Heart left ventricle (tissue), 16 donors: ENCODE results near the gene MAP1A. TPM values are rescaled to one million over a fixed set of nuclear protein-coding genes. Genes with fewer than 3 reads are reported as not detected.
A peak's percentile ranks its signal among the peaks of the same experiment; 100 is the strongest.

Experiments used
- ATAC-seq, 4 donors: fragments of 200-7000 bp; cut with Tn5 transposase; one replicate each; pipeline ENCODE4 v1.9.1; 2020 to 2022; ENCODE audit warnings: moderate library complexity in 4 of 4, mild to moderate bottlenecking in 3 of 4, moderate number of reproducible peaks in 1 of 4
- DNase-seq, 5 donors: peaks; one replicate each; pipeline ENCODE4 v3.0.0-alpha.2; 2020
- H3K27ac ChIP-seq, 12 donors: fragments of 200-600 bp; sonication (generic) in 4 of 12; one replicate each; pipeline versions ENCODE4 v1.5.0 to v1.8.0; 2016 to 2022; ENCODE audit warnings: mild to moderate bottlenecking in 2 of 12
- H3K27me3 ChIP-seq, 9 donors: fragments of 200-600 bp; sonication (generic) in 2 of 9; one replicate each; pipeline versions ENCODE4 v1.5.1 to v1.8.0; 2016 to 2022; ENCODE audit warnings: mild to moderate bottlenecking in 3 of 9
- H3K36me3 ChIP-seq, 9 donors: fragments of 200-600 bp; sonication (generic) in 2 of 9; one replicate each; pipeline versions ENCODE4 v1.5.0 to v1.8.0; 2018 to 2022; ENCODE audit warnings: mild to moderate bottlenecking in 2 of 9
- H3K4me1 ChIP-seq, 12 donors: fragments of 200-600 bp; sonication (generic) in 4 of 12; one replicate each; pipeline versions ENCODE4 v1.5.0 to v1.8.0; 2016 to 2022; ENCODE audit warnings: mild to moderate bottlenecking in 3 of 12
- H3K4me3 ChIP-seq, 12 donors: fragments of 200-600 bp; sonication (generic) in 4 of 12; one replicate each; pipeline versions ENCODE4 v1.5.0 to v1.8.0; 2017 to 2022; ENCODE audit warnings: mild to moderate bottlenecking in 9 of 12, moderate library complexity in 4 of 12
- H3K9me3 ChIP-seq, 12 donors: fragments of 200-600 bp; sonication (generic) in 4 of 12; one replicate each; pipeline versions ENCODE4 v1.5.0 to v1.8.0; 2016 to 2022; ENCODE audit warnings: mild to moderate bottlenecking in 1 of 12
- CTCF ChIP-seq, 12 donors: fragments of 200-600 bp; sonication (generic) in 4 of 12; IDR thresholded peaks; one replicate each; pipeline versions ENCODE4 v1.5.0 to v1.8.0; 2018 to 2022; ENCODE audit warnings: antibody characterized with exemption in 12 of 12, mild to moderate bottlenecking in 5 of 12
- POLR2A ChIP-seq, 2 donors: fragments of 450-650 bp; IDR thresholded peaks; one replicate each; pipeline ENCODE4 v1.6.1; 2017; ENCODE audit warnings: antibody characterized with exemption in 2 of 2, mild to moderate bottlenecking in 2 of 2, moderate library complexity in 2 of 2
- WGBS, 4 donors: extraction: QIAGEN DNeasy Blood & Tissue Kit in 2 of 4; methylation state at CpG; one replicate each; pipeline versions ENCODE4 v1.1.5 to v1.1.7; 2013 to 2018; 5-methylcytosine and 5-hydroxymethylcytosine counted together
- intact Hi-C, 10 donors: fragments of 100-400 bp; cut with DNase I; formaldehyde crosslinking; loops; one replicate each; pipeline versions ENCODE4 v1.11.1 to v1.14.2; 2022
- polyA plus RNA-seq, 2 donors: library from polyadenylated mRNA; stranded (reverse); fragments of 200-250 nt; gene quantifications; one replicate each; pipeline ENCODE4 v1.2.3, GENCODE V29; 2013
- total RNA-seq, 9 donors: library from RNA; depleted of rRNA in 2 of 9; stranded (reverse); fragments of >200 nt in 2 of 9; fragmentation: NEBNext Ultra II Directional in 3 of 9; extraction: Animal tissue kit (Norgen Biotek cat#: 25700) in 3 of 9; gene quantifications; one replicate each; pipeline versions ENCODE4 v1.1.0 to v1.2.4, GENCODE V29; 2016 to 2023
- donor health status: ischemic (EF 13 %, LVEDD 7.1; RV severe dilation, severe dysfunction).
- donor health status: healthy with polysubstance abuse.
- donor health status: DM: no; HTN: yes; CAD: no.
- donor health status: DM: no; HTN: no; CAD: no.
- donor health status: ischemic (EF 25% LVEDD 6.9; RV normal size, moderate dysfunction).
- donor health status: ischemic (EF 25% LVEDD 5.7; RV mildly dilated, moderate dysfunction).
- donor health status: healthy.
- donor health status: DM: yes; HTN: yes; CAD: no.
- donor health status: ischemic (EF 35%, LVEDD 5.7; RV mildly dilated, moderate dysfunction).
- donor health status: nonischemic (EF 11% LVEDD 7.7; RV severe dilation, severe dysfunction).
- donor health status: DM: yes; HTN: yes; CAD: no.
- donor health status: PGD.
- donor health status: ischemic (EF 29% LVEDD 5.4; RV normal size, mild dysfunction).
- donor health status: nonischemic (EF 23%, LVEDD 6.1; RV moderate dilation, normal function).

MAP1A gene
- total and polyA plus RNA-seq, 11 donors = 6.0 to 146 (median 36.8) TPM

- H3K4me1 ChIP-seq = peaks cover 0 to 52% (median 34%) of the 10 kb centered on the region in 12 donors
- peak; percentile 98 for ATAC-seq
- intact Hi-C loops = loop anchor here in 6 of 10 donors (1.0 to 10.0 kb wide), 4 partner anchors 17 to 68 kb away; partner anchors contain the start of gene TP53BP1 (in 5 of the 6)
- no peaks in the 10 kb centered on the region for H3K27me3 ChIP-seq
- DNase-seq = peak; percentile 98 to 100 (median 99)
- 0 to 1% (median 0%) methylated on average over 30 to 41 of the region's 41 CpGs for WGBS, 4 donors
- H3K36me3 ChIP-seq = no peaks in the 10 kb centered on the region
- peak; percentile 57 to 80 for TF ChIP-seq POLR2A (IDR thresholded peaks at IDR 0.05)
- TF ChIP-seq CTCF (IDR thresholded peaks at IDR 0.05) = peak in 10 of 12 donors; percentile 35 to 63 (median 50)
- peak overlapping the region; percentile 44 to 74 (median 63) for H3K4me3 ChIP-seq
- H3K9me3 ChIP-seq = no peaks in the 10 kb centered on the region
- H3K27ac ChIP-seq = peak overlapping the region; percentile 86 to 96 (median 92)
These were observed 7.0 kb upstream of the MAP1A start for GRCh38 chr15:43510200-43511011.

- H3K27ac ChIP-seq = peak overlapping the region in 8 of 12 donors; percentile 16 to 95 (median 92)
- ATAC-seq (peak in 1 of 4 donors; percentile 1), DNase-seq (no peak)
- intact Hi-C loops = loop anchor here in 4 of 10 donors (2.0 to 10.0 kb wide), 3 partner anchors 18 to 69 kb away; partner anchors contain the start of gene TP53BP1 (in 2 of the 4)
- peak overlapping the region; percentile 44 to 74 (median 63) for H3K4me3 ChIP-seq
- H3K9me3 ChIP-seq = no peaks in the 10 kb centered on the region
- 7 to 13% (median 9%) methylated on average over 27 to 39 of the region's 39 CpGs for WGBS, 4 donors
- H3K27me3 ChIP-seq = no peaks in the 10 kb centered on the region
- no peaks in the 10 kb centered on the region for H3K36me3 ChIP-seq
- H3K4me1 ChIP-seq = peaks cover 0 to 60% (median 42%) of the 10 kb centered on the region in 12 donors
- TF ChIP-seq POLR2A (IDR thresholded peaks at IDR 0.05) (no peak), CTCF (IDR thresholded peaks at IDR 0.05) (peak in 3 of 12 donors; percentile 13 to 35 (median 28))
These were observed 6.2 kb upstream of the MAP1A start for GRCh38 chr15:43511012-43511885.

GRCh38 chr15:43513550-43513949 lies 3.9 kb upstream of the MAP1A start:
- peaks cover 0 to under 1% (median 0%) of the 10 kb centered on the region in 9 donors for H3K27me3 ChIP-seq
- no peak for TF ChIP-seq POLR2A (IDR thresholded peaks at IDR 0.05)
- no peak for TF ChIP-seq CTCF (IDR thresholded peaks at IDR 0.05)
- no peak overlapping the region for H3K4me3 ChIP-seq
- DNase-seq (no peak), ATAC-seq (no peak)
- H3K4me1 ChIP-seq = peaks cover 0 to 69% (median 50%) of the 10 kb centered on the region in 12 donors
- 60 to 69% (median 60%) methylated on average over 1 of the region's 1 CpG for WGBS, 4 donors
- H3K27ac ChIP-seq = peak overlapping the region in 11 of 12 donors; percentile 6 to 94 (median 50)
- H3K36me3 ChIP-seq = no peaks in the 10 kb centered on the region
- intact Hi-C loops = loop anchor here in 2 of 10 donors (5.0 to 10.0 kb wide), 2 partner anchors 69 to 71 kb away; no protein-coding TSS in a partner anchor
- H3K9me3 ChIP-seq = no peaks in the 10 kb centered on the region
